GM19372 (cell line): Measurements from ENCODE around the gene SLC24A3.

Experiments
- ATAC-seq: cut with Tn5 transposase; IDR thresholded peaks from one replicate; pipeline ENCODE4 v1.9.1; 2021; ENCODE audit warnings: mild to moderate bottlenecking, low read depth, moderate library complexity; ENCODE audit not compliant: unreplicated experiment

The SLC24A3 gene

GRCh38 chr20:19718880-19719279 is 506.4 kb downstream of the SLC24A3 start:
- no peak for ATAC-seq

GRCh38 chr20:19720991-19721390 is 508.5 kb downstream of the SLC24A3 start:
- ATAC-seq: no peak

GRCh38 chr20:19723051-19723450 is 510.6 kb downstream of the SLC24A3 start:
- ATAC-seq: no peak

GRCh38 chr20:19723813-19724430 is 511.5 kb downstream of the SLC24A3 start:
- ATAC-seq: no peak

- no peak for ATAC-seq
Observed at GRCh38 chr20:19725373-19725772, 512.9 kb downstream of the SLC24A3 start.

- no peak for ATAC-seq
Observed at GRCh38 chr20:19725814-19726525, 513.5 kb downstream of the SLC24A3 start.

- no peak for ATAC-seq
Observed at GRCh38 chr20:19727251-19727847, 514.9 kb downstream of the SLC24A3 start.

GRCh38 chr20:19729672-19730071 is 517.2 kb downstream of the SLC24A3 start:
- ATAC-seq: no peak

GRCh38 chr20:19730706-19731105 is 518.3 kb downstream of the SLC24A3 start:
- no peak for ATAC-seq

GRCh38 chr20:19734811-19735210 is 522.4 kb downstream of the SLC24A3 start:
- no peak for ATAC-seq

GRCh38 chr20:19735446-19735845 is 523.0 kb downstream of the SLC24A3 start:
- ATAC-seq: no peak

GRCh38 chr20:19737025-19737424 is 524.6 kb downstream of the SLC24A3 start:
- no peak for ATAC-seq

- no peak for ATAC-seq
Observed at GRCh38 chr20:19738951-19739350, 526.5 kb downstream of the SLC24A3 start.

GRCh38 chr20:19739351-19739750 is 526.9 kb downstream of the SLC24A3 start:
- no peak for ATAC-seq

- ATAC-seq: no peak
Observed at GRCh38 chr20:19740512-19740911, 528.1 kb downstream of the SLC24A3 start.

- ATAC-seq: no peak
Observed at GRCh38 chr20:19741924-19742323, 529.5 kb downstream of the SLC24A3 start.

- ATAC-seq: no peak
Observed at GRCh38 chr20:19742974-19743639, 530.7 kb downstream of the SLC24A3 start.

GRCh38 chr20:19743640-19743995 is 531.2 kb downstream of the SLC24A3 start:
- no peak for ATAC-seq

- no peak for ATAC-seq
Observed at GRCh38 chr20:19745106-19745505, 532.7 kb downstream of the SLC24A3 start.

GRCh38 chr20:19745584-19745983 is 533.1 kb downstream of the SLC24A3 start:
- no peak for ATAC-seq

GRCh38 chr20:19746396-19746795 is 534.0 kb downstream of the SLC24A3 start:
- ATAC-seq: no peak
